ENCODE results near the gene LRR1.
"Not testable (repeated sequence)": the region's sequence is repeated elsewhere in the genome, so short reads cannot be mapped to it uniquely, and the experiment has no call there.

LRR1 gene

DNA sequence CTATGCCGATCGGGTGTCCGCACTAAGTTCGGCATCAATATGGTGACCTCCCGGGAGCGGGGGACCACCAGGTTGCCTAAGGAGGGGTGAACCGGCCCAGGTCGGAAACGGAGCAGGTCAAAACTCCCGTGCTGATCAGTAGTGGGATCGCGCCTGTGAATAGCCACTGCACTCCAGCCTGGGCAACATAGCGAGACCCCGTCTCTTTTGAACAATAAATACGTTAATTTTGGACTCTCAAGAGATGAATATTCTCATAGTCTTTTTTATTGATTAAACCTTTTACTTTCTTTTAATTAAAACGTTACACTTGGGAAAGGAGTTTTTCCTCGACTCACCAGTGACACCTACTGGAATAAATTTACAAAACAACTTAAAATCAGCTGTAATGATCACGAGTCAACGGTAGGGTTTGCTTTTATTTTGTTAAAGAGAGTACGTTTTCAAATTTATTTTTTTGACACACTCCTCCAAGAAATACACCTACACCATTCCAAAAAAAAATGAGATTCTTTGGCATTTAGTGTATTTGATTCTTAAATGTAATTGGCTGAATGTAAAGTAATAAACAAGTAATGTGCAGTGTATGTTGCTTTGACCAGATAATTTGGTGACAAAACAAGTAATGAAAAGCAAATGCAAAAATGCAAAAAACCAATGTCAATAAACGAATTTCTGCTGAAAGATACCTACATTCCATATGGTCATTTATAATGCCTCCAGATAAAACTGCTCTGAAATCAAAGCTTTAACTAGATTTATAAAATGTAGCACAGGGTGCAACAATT is 11.9 kb upstream of the LRR1 start:
- DNase-seq: peak; percentile 57

DNA sequence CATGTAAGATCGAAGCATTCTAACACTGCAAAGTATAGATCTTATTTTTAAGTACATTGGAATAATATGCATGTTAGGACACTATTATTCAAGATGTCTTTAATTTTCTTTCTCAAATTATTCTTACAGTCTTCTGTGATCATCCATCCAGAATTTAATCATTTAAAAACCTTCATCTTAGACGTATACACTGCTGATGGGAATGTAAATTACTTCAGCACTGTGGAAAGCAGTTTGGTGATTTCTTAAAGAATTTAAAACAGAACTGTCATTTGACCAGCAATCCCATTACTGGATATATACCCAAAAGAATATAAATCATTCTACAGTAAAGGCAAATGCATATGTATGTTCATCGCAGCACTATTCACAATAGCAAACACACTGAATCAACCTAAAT is 9.4 kb upstream of the LRR1 start:
- DNase-seq: no peak

DNA sequence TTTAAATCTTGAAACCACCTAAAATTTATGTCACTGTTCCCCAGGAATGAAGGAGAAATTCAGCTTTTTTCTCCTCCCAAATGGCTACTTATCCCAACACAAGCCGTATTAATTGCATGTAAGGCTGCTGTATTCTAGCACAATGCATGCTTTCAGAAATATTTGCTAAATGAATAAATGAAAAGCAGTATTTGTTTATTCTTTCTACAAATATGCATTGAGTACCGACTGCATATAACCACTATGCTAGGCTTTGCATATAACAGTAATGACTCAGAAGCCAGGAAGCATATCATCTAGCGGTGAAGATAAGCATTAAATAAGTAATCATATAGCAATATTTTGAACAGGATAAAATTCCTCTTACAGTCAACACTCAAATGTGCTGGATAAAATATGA is 5.7 kb upstream of the LRR1 start:
- no peak for DNase-seq

DNA sequence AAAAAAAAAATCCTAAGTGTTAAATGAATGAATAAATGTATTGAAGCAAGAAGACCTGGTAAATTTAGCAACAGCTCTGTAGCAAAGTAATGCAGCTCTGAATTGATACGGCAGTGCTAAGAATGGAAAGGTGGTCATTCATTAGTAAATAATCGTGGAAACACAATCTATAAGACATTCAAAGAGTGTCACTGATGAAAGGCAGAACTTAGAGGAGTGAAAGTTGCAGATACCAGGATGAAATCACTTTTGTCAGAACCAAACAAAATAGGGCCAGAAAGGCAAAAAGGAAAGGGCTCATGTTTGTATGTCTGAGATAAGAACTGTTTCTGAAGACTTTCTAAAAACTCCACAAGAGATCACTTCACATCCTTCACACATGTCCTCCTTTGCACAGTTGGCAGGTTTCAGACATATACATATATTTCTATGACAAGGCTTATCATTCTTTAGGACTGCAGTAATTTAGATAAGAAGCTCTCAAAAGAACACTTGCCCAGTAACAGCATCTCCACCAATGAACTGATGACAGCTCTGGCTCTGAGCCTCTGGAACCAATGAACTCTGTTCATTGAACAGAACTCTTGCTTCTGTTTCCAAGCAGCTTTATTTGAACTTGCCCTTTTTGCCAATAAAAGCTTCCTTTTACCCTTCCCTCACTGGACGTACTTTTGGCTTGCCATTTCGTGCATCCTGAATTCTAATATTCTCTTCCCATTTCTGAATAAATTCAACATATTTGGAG is 4.2 kb upstream of the LRR1 start:
- DNase-seq: no peak

DNA sequence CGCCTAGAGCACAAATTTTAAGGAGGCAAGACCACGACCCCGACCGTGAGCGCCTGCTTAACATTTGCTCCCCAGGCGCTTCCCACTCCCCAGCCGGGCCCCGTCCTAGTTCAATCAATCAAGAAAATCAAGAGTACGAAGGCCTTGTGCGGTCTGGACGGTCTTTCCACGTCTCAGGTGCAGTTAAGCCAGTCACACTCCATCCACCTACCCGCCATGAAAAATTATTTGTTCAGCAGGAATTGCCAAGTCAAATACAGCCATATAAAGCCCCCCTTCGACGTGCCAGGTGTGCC is 603 bp upstream of the LRR1 start:
- DNase-seq: no peak

DNA sequence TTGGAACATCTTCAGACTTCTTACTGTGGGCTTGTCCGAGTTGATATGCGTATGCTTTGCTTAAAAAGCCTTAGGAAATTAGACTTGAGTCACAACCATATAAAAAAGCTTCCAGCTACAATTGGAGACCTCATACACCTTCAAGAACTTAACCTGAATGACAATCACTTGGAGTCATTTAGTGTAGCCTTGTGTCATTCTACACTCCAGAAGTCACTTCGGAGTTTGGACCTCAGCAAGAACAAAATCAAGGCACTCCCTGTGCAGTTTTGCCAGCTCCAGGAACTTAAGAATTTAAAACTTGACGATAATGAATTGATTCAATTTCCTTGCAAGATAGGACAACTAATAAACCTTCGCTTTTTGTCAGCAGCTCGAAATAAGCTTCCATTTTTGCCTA is 8.8 kb downstream of the LRR1 start:
- DNase-seq: no peak

DNA sequence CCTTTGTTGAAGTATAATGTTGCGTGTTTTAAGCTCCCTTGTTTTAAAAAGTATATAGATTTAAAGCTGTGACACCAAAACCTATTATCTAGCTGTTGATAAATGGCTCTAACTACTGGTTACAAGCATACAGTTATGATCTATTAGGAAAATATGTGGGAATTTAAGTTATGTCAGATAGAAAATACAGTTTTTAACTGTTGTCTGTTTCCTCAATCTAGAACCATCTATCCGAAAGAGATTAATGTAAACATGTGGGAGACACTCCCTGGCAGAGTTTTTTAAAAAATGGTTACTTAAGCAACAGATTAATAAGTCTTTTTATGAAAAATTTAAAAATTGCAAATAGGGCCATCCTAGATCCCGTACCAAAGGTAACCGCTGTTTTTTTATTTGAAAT is 13.5 kb downstream of the LRR1 start:
- no peak for DNase-seq

DNA sequence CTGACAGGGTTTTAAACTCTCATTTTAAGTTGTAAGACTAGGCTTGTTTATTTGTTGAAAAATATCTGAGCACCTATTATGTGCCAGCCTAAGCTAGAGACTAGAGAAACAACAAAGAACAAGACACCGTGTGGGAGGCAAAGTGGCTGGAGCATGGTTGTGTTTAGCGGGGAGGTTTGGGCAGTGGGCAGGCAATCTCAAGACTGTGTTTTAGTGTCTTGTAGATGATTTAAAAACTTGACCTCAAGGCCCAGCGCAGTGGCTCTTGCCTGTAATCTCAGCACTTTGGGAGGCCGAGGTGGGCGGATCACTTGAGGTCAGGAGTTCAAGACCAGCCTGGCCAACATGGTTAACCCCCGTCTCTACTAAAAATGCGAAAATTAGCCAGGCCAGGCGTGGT is 13.9 kb downstream of the LRR1 start:
- no peak for DNase-seq

DNA sequence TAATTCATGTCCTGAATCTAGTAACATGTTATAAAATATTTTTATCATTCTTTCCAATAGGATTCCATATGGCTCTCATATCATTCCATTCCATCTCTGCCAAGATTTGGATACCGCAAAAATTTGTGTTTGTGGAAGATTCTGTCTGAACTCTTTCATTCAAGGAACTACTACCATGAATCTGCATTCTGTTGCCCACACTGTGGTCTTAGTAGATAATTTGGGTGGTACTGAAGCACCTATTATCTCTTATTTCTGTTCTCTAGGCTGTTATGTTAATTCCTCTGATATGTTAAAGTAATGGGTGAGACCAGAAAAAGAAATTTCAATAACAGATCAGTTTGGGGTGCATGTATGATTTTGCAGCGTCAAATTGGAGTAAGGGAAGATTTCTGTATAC is 15.5 kb downstream of the LRR1 start:
- DNase-seq: no peak

DNA sequence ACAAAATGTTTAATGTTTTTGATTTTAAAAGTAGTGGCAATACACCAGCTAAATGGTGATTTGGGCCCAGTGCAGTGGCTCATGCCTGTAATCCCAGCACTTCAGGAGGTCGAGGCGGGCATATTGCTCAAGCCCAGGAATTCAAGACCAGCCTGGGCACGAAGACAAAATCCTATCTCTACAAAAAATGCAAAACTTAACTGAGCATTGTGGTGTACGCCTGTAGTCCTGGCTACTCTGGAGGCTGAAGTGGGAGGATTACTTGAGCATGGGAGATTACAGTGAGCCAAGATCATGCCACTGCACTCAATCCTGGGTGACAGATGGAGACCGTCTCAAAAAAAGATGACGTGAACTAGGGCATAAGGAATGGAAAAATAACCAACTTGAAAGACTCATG is 17.0 kb downstream of the LRR1 start:
- DNase-seq: no peak

DNA sequence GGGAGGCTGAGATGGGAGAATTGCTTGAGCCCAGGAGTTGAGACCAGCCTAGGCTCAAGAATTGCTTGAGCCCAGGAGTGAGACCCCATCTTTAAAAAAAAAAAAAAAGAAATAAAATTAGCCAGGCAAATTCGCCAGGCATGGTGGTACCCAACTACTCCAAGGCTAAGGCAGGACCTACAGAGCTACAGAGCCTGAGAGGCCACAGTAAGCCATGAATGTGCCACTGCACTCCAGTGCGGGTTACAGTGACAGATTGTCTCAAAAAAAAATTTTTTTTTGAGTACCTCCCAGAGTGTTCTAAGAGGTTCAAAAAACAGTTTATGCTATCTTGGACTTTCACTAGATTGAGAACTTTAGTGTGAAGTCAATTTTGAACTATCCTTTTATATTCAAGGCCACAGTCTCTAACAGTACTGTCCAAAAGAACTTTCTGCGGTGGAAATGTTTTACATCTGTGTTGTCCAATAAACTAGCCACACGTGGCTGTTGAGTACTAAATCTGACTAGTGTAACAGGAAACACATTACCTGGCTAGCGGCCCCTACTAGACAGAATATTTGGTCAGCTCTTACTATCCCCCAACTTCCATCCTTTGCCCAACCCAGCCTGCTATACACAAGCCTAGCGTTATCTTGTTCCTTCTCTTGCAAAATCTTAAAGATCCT is 19.2 kb downstream of the LRR1 start:
- no peak for DNase-seq

DNA sequence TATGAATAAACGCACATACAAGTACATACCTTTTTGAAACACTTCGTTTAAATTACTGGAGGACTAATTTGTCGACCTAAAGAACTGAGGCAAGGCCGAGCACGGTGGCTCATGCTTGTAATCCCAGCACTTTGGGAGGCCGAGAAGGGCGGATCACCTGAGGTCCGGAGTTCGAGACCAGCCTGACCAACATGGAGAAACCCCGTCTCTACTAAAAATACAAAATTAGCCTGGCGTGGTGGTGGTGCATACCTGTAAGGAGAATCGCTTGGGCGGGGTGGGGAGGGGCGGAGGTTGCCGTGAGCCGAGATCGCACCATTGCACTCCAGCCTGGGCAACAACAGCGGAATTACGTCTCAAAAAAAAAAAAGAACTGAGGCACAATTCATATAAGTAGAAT is 20.5 kb downstream of the LRR1 start:
- DNase-seq: not testable (repeated sequence)

DNA sequence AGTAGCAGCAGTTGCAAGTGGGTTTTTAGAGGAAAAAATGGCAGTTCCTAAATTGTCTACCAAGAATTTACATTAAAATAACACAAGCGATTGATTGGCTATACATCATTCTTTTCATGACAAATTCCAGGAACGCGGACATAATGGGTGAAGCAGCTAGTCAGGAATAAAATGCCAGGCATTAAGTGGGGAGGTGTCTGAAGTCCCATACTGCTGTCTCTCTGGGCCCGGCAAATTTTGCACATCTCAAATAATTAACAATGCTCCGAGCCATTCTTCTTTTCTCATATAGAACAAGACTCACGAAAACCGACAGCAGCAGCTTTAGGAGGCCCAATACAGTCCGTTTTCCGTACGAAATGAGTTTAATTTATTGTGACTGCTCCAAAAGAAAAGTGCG is 21.0 kb downstream of the LRR1 start:
- no peak for DNase-seq

DNA sequence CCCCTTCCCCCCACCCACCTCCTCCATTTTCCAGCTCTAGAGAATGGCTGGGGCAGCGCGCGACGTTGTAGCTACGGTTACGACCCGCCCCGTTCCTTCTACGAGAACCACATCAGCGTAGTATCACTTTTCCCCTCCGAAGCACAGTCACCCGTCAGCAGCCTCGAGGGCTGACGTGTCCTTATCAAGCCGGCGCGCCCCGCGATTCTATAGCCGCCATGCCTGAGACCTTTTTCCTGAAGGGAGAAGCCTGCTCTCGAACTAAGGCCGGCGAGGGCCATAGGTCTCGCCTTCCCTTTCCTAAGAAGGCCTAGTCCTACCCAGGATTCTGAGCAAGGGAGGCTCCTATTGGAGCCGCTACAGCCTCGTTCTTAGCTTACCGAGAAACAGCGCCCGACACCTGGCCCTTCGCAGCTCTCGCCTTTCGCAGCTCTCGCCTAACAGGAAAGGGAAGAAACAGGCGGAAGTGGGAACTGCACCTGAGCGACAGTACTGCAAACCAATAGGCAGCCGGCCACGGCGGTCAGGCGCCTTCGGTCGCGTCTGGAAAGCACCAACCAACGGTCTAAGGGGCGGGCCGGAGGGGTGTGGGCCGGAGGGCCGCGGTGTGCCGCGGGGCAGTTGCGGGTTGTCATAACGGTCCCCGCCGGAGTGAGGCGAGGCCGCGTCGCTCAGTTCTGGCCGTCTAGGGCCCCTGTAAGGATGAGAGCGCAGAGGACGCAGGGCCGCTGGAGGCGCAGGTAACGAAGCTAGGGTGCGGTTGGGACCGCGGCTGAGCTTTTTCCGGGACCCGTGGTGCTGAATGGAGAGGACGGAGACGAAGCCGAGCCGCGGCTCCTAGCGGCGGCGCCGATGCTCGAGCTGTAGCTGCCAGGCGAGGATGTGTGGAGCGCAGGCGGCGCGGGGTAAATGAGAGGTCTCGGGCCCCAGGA is 21.7 kb downstream of the LRR1 start, which contains the start of the genes MGAT2 and RPL36AL:
MGAT2 (plus strand) TSS at position 618 of the 932 bp plus-strand sequence. CDS start 470 bp downstream, outside the sequence.
RPL36AL (minus strand) TSS at position 445 of the 932 bp plus-strand sequence. CDS start 1,522 bp downstream, outside the sequence.
- DNase-seq: peak; percentile 96

DNA sequence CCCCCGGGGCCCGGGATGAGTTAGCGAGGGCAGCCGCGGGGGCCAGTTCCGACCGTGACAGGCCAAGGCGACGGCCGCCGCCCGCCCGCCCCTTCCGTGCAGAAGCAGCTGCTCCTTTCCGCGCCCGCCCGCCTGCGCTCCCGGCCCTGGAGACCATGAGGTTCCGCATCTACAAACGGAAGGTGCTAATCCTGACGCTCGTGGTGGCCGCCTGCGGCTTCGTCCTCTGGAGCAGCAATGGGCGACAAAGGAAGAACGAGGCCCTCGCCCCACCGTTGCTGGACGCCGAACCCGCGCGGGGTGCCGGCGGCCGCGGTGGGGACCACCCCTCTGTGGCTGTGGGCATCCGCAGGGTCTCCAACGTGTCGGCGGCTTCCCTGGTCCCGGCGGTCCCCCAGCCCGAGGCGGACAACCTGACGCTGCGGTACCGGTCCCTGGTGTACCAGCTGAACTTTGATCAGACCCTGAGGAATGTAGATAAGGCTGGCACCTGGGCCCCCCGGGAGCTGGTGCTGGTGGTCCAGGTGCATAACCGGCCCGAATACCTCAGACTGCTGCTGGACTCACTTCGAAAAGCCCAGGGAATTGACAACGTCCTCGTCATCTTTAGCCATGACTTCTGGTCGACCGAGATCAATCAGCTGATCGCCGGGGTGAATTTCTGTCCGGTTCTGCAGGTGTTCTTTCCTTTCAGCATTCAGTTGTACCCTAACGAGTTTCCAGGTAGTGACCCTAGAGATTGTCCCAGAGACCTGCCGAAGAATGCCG is 22.6 kb downstream of the LRR1 start:
- DNase-seq: peak; percentile 41

DNA sequence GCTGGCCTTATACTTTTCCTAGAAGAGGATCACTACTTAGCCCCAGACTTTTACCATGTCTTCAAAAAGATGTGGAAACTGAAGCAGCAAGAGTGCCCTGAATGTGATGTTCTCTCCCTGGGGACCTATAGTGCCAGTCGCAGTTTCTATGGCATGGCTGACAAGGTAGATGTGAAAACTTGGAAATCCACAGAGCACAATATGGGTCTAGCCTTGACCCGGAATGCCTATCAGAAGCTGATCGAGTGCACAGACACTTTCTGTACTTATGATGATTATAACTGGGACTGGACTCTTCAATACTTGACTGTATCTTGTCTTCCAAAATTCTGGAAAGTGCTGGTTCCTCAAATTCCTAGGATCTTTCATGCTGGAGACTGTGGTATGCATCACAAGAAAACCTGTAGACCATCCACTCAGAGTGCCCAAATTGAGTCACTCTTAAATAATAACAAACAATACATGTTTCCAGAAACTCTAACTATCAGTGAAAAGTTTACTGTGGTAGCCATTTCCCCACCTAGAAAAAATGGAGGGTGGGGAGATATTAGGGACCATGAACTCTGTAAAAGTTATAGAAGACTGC is 23.4 kb downstream of the LRR1 start:
- no peak for DNase-seq

DNA sequence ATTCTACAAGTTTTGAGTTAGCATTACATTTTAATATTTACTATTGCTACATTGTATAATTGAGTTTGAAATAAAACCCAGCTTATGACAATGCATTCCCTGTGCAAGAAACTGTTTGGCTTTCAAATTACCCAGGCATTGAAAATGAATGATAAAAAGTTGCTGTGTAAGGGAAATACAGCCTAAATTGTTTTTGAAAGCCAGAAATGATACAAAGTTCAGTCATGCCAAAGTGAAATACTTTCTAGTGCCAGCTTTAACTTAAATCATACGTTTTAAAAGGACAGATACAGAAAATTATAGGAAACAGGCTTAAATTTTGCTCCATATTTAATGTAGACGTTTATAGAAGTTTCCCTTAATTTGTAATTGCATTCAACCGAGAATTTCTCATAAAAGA is 24.6 kb downstream of the LRR1 start:
- no peak for DNase-seq

DNA sequence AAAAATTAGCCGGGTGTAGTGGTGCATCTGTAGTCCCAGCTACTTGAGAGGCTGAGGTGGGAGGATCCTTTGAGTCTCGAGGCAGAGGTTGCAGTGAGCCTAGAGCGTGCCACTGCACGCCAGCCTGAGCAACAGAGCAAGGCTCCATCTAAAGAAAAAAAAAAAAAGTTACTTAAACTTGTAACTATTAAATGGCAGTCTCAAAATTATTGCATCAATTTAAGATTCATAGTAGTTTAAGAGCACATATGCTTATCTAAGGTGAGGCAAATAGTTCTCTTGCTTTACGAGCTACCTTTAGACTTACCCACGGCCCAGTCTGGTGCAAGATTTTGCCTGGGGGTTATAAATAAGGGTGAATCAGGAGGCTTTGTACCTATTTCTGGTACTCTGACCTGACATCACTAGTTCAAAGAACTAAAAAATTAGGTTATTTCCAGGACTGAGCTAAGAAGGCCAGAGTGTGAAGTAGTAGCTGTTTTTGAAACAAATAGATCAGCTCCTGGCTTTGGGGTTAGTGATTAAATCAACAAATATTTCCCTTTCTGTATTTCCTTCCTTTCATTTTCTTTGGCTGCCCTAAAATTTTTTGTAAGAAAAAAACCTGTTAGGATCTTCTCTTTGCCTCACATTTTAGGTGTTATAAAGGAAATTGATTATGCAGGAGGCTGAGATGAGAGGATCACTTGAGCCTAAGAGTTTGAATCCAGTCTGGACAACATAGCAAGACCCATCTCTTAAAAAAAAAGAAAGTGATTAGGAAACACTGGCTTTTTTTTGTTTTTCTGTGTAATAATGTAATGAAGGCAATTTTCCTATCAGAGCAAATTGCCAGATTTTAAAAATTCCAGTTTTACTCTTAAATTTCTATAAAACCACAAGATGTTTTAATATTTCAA is 25.4 kb downstream of the LRR1 start:
- DNase-seq: no peak

DNA sequence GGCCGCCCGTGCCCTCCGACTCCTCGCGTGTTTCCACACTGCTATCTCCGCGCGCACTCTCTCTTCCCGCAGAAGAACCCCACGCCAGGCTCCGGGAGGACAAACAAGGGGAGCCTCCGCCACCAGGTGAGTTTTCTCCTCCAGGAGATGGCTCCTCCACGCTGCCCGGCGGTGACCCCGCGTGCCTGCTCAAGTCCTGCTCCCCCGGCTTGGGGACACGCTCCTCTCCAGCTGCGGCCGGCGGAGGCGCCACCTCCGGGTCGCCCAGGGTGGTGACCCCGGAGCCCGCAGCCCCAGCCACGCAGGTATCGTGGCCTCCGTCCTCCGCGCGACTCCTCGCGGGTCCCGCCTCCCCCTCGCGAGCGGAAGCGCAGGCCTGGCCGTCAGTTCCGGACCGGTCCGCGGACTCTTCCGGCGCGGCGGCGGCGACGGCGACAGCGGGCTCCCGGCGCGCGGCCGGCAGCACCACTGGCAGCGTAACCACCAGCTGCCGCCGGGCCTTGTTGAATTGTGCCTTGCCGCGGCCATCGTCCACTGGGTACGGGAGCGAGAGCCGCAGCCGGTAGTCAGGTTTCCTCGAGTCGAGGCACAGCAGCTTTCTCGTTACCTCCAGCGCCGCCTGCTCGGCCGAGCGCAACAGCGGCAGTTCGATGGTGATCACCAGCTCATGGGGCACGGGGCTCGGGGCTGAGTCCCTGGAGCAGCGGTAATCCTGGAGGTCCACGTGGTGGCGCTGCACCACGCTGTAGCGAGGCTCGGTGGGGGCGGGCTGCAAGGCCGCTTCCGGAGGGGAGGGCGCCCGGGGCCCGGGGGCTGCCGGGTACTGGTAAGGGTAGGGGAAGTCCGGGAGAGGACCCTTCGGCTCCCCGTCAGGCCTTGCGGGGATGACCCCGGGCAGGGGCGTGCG is 35.2 kb downstream of the LRR1 start:
- DNase-seq: peak; percentile 91

Measured in COR-L47 (cell line).